GM19043 (cell line): Measurements from ENCODE around the gene OR10AD1.
"Not testable (repeated sequence)": the region's sequence is repeated elsewhere in the genome, so short reads cannot be mapped to it uniquely, and the experiment has no call there.

Experiments used
- ATAC-seq: cut with Tn5 transposase; IDR thresholded peaks from one replicate; pipeline ENCODE4 v1.9.1; 2021; ENCODE audit warnings: low read depth; ENCODE audit not compliant: unreplicated experiment

Gene OR10AD1, protein sequence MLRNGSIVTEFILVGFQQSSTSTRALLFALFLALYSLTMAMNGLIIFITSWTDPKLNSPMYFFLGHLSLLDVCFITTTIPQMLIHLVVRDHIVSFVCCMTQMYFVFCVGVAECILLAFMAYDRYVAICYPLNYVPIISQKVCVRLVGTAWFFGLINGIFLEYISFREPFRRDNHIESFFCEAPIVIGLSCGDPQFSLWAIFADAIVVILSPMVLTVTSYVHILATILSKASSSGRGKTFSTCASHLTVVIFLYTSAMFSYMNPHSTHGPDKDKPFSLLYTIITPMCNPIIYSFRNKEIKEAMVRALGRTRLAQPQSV

DNA sequence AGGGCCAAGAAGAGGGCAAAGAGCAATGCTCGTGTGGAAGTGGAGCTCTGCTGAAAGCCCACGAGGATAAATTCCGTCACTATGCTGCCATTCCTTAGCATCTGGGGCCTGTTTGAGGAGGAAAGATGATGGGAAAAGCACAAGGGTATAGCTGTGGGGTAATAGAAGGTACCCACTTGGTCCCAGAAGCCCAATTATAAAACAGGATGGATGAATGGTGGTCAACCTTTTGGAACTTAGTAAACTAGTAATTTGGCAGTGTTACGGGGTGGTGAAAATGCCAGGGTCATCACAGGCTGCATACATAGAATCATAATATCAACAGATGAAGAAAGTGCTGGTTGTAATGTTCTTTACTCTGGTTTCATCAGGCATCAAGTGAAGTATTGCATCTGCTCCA is at the start of gene OR10AD1:
Gene OR10AD1 (minus strand): TSS at position 101 of the 400 bp plus-strand sequence. CDS start 0 bp downstream, at position 101.
- no peak for ATAC-seq

DNA sequence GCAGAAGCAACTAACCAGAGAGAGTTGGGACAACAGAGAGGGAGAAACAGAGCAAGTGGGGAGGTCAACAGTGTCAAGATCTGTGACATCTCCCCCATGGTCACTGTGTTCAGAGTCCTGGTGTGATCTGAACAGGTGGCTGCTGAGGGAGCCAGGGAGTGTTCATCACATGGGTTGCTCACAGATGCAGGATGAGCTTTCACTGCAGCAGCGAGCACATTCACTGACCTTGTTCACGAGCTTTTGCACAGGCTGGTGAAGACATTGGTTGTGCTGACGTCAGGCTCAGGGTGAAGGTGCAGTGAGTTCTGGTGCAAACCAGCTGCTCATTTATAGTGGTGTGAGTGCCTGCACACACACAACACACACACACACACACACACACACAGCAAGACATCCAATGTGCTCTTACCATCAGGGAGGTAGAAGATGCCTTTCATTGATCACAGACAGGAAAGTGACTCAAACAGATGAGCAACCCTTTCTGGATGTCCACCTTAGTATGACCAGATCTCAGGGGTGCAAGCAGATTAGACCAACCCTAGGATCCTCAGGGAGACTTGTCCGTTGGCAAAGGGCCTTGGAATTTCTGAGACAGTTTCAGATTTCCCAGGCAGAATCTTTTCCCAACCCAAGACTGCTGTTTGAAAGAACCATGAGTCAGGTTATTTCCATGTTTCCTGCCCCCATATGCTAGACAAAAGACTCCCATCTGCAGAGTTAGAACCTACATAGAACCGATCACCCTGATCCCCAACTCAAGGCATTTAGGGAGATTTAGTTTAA is 44.3 kb upstream of the OR10AD1 start:
- ATAC-seq = no peak

DNA sequence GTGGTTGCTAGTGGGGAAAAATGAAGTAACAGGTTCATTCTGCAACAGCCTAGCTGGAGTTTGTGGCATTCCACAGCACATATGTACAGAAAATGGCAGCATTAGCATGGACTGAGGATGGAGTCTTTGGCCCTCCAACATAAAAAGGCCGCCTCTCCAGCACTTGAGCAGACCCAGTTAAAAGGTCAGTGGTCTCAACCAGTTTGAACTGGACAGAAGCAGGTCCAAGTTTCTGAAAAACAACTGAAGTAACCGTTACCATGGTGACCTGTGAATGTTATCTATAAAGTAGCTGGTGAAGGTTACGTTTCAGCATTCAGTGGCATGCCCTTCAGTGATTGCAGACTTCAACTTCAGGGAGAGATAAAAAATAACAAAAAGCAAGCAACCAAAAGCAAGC is 34.1 kb upstream of the OR10AD1 start:
- ATAC-seq = no peak

DNA sequence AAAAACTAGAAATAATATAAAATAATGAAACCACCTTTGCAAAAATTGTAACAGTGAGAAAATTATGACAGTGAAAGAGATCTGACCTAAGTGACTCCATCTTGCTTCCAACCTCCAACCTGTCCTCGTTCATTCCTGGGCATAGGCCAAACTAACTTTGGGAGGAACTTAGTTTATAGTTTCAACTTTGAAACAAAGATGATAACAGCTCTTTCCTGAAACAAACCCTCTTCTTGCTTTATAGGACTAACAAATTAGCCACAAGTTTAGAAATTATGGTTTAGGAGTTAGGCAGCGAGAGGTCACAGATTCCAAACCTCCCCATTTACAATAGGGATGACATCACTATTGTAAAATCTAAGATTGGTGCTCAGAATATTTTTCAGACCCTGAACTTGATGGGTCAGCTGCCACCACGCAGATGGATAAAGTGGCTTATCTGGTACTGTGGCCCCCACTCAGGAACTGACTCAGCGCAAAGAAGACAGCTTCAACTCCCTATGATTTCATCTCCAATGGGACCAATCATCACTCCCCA is 32.8 kb upstream of the OR10AD1 start:
- no peak for ATAC-seq

DNA sequence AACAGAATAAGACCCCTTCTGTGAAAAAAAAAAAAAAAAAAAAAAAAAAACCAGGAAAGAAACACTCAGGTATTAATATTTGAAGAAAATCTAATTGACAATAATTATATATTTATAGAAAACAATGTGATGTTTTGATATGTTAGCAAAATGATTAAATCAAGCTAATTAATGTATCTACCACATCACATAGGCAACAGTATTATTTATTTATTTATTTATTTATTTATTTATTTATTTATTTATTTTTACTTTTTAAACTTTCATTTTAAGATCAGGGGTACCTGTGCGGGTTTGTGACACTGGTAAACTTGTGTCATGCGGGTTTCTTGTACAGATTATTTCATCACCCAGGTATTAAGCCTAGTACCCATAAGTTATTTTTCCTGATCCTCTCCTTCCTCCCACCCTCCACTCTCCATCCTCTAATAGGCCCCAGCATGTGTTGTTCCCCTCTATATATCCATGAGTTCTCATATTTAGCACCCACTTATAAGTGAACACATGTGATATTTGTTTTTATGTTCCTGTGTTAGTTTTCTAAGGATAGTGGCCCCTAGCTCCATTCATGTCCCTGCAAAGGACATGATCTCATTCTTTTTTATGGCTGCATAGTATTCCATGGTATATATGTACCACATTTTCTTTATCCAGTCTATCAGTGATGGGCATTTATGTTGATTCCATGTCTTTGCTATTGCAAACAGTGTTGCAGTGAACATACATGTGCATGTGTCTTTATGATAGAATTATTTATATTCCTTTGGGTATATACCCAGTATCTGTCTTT is 28.3 kb upstream of the OR10AD1 start:
- ATAC-seq = not testable (repeated sequence)

DNA sequence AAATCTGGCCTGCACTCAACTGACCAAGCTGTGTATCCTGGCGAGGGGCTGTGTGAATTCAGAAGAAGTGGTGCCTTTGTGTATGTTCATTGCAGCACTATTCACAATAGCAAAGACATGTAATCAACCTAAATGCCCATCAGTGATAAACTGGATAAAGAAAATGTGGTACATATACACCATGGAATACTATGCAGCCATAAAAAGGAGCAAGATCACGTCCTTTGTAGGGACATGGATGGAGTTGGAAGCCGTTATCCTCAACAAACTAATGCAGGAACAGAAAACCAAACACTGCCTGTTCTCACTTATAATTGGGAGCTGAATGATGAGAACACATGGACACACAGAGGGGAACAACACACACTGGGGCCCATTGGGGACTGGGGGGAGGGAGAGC is 21.4 kb upstream of the OR10AD1 start:
- ATAC-seq = not testable (repeated sequence)

DNA sequence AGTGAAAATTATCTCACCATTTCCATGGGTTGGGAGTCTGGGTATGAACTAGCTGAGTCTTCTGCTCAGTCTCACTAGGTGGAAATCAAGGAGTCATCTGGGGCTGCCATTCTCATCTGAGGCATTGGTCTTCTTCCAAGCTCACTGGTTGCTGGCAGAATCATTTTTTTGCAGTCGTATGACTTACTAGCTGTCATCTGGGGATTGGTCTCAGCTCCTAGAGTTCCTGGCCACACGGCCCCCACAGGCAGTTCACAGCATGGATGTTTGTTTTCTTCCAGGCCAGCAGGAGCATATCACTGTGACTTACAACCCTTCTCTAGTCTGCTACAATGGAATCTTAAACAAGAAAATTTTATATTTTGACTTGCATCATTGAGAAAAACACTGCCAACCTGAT is 18.6 kb upstream of the OR10AD1 start:
- ATAC-seq = no peak

DNA sequence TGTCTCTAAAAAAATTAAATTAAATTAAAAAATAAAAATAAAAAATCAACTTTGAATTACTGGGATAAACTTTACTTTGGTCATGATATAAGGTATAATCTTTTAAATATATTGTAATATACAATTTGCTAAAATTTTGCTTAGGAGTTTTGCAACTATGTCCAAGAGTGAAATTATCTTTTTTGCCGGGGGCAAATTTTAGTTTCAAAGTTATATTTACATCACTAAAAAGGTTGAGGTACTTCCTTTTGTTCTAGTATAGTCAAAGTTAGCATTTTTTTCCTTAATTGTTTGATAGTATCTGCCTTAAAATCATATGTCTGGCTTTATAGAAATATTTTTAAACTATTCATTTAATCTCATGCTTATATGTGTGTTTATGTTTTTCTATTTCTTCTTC is 17.6 kb upstream of the OR10AD1 start:
- ATAC-seq = no peak

DNA sequence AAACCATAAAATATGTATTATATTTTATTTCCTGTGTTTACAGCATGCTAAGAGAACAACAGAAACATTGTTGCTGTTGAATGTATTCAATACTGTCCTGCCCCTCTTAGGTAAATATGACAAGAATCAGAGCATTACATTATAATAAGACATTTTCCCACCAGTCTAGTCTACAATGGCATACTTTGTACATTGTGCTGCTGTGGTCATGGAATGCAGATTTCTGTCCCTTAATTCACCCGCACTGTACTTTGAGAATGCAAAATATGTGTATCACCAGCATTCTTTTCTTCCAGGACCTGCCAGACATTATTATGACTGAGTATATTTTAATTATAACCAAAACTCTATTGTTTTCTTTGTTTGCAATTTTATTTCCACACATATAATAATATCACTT is 16.5 kb upstream of the OR10AD1 start:
- ATAC-seq = no peak

DNA sequence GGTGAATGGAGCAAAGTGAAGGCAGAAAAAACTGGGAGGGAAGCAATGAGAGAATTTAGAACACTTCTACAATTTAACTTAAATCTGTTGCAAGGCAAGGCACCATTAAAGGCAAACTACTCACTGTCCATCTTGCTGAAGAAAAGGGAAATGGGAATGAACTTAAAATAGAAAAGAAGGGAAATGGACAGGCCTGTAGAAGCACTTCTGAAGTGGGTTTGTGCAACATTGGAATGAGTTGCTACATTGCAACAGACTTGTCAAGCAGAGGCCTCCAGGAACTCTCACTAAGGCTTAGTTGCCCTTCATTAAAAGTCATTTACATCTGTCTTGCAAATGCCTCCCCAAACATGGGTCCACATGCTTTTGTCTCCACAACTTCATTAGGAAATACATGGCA is 13.7 kb upstream of the OR10AD1 start:
- no peak for ATAC-seq

DNA sequence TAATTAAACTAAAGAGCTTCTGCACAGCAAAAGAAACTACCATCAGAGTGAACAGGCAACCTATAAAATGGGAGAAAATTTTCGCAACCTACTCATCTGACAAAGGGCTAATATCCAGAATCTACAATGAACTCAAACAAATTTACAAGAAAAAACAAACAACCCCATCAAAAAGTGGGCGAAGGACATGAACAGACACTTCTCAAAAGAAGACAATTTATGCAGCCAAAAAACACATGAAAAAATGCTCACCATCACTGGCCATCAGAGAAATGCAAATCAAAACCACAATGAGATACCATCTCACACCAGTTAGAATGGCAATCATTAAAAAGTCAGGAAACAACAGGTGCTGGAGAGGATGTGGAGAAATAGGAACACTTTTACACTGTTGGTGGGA is 6.4 kb upstream of the OR10AD1 start:
- not testable (repeated sequence) for ATAC-seq

DNA sequence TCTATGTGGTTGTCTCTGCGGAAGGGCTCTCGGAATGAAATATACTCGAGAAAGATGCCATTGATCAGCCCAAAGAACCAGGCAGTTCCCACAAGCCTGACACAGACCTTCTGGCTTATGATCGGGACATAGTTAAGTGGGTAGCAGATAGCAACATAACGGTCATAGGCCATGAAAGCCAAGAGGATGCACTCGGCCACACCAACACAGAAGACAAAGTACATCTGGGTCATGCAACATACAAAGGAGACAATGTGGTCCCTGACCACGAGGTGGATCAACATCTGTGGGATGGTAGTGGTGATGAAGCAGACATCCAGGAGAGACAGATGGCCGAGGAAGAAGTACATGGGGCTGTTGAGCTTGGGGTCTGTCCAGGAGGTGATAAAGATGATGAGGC is 326 bp downstream of the OR10AD1 start:
- ATAC-seq = no peak

DNA sequence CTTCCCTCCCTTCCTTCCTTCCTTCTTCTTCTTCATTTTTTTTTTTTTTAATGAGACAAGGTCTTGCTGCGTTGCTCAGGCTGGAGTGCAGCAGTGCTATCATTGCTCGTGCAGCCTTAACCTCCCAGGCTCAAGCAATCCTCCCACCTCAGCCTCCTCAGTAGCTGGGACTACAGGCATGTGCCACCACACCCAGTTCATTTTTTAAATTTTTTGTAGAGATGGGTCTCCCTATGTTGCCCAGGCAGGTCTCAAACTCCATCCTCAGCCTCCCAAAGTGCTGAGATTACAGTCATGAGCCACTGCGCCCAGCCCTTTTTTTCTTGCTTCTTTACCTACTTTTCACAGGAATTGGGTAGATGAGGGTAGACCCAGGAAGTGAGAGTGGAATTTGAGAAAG is 1.6 kb downstream of the OR10AD1 start:
- no peak for ATAC-seq

DNA sequence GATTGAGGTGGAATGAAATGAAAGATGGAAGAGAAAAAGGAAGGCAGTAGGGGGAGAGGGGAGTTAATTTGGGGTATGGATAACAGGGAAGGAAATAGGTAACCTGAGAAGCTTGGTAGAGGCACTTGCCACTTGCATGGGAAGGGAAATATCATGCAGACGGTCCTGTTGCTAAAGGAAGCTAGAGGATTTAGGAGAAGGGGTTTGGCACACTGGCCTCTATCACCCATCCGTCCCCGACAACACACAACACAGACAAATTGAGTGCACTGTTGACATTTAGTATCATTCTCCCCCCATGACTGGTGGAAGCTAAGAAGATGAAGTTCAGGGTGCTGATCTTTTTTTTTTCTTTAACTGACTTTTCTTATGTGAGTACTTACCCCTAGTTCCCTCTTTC is 2.0 kb downstream of the OR10AD1 start:
- no peak for ATAC-seq

DNA sequence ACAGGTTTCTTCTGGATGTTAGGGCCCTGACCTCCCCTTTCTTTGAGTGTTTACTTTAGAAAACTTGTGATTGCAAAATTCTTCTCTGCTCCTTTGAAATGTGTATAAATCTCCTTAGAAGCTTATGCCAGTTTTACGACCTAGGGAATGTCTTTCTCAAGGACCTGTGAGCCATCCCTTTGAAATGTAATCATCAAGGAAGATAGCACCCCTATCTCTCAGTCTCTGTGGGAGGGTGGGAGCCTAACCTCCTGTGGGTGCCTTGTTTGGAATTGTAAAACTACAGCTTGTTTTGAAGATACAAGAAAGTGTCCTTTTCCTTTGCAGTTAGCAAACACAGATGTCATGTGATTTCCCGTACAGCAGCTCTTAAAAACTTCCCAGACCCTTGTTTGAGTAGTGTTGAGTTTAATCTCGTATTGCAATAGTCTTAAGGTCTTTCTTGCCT is 3.3 kb downstream of the OR10AD1 start:
- no peak for ATAC-seq

DNA sequence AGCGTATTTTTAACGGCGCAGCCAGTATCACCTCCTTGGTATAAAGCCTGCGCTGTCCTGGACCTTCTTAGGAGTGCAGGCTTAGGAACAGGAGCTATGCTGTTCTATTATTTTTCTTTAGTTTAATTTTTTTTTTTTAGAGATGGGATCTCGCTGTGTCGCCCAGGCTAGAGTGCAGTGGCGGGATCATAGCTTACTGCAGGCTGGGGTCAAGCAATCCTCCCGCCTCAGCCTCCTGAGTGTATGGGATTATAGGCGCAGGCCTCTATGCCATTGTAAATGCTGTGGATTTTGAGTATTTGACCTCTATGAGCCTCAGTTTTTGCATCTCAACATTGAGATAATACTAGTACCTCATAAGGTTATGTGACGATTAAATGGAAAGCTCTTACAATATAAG is 4.1 kb downstream of the OR10AD1 start:
- no peak for ATAC-seq

DNA sequence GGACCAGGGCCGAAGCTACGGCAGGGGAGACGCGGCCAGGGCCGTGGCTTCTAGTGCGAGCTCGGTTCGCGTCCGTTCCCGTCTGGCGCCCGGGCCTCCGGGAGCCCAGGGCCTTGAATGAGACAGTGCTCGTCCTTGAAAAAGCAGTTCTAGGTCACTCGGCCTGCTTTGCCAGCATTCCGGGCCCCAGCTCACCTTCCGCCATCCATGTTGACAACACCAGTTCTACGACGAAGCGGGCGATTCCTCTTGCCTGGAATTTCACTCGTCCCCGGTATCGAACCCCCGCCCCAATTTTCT is 4.5 kb downstream of the OR10AD1 start:
- ATAC-seq = peak; percentile 16

DNA sequence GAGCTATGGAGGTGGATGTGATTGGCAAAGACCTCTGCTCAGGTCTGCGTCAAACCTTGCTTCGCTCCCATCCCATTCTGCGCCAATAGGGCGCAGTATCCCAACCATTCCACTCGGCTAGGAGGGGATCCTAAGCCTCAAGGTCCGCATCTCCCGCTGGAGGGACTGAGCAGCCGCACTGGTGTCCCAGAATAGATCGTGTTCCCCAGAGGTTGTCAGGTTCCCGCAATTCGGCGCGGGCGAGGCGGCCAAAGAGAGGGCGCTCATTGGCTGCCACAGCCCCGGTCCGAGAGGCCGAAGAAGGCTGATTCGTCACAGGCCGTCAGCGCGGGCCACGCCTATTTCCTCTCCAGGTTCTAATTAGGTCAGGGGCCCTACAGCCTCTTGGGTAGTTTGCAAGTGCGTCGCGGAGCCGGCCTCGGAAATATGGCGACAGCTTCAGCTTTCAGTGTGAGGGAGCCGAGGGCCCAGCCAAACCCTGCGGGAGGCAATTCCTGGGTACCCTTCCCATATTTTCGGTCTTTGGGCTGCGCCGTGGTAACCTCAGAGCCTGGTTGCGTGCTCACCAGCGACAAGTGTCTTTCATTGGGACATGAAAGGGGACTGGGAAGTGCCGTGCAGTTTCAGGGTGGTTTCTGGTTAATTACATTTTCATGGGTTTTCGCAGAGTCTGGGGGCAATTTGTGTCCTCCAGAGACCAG is 5.0 kb downstream of the OR10AD1 start:
- peak; percentile 99 for ATAC-seq

DNA sequence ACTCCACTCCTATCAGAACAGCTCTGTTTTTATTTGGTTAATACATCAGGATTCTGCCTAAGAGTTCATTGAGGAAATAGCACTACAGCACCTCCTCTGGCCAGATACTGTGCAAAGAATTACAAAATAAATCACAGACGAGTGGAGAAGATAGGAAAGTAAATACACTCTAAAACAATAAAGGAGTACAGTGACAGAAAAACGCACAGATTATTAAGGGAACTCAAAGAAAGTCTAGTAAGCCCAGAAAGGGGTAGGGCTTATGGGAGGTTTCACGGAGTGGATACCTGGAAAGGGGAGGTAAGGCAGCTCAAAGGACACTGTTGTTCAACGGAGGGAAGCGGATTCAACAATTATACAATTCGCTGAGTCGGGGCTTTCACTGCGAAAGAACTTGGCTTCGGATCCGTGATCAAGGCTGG is 5.5 kb downstream of the OR10AD1 start:
- no peak for ATAC-seq

DNA sequence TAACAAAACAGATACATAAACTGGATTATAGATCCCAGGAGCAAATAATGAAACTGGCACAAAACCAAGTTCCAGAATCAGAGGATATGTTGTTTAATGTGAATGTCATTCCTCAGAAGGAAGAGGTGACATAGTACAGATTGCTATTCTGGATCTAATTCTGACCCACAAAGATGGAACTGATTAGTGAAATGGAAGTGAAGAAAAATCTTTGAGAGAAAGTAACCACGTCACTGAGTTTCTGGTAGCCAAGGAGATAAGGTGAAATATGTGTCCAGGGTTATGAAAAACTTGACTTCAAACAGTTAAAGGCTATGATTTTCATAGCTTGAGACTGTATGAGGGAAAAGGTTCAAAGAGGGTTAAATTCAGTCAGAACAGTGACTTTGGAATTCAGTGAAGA is 8.3 kb downstream of the OR10AD1 start:
- no peak for ATAC-seq

DNA sequence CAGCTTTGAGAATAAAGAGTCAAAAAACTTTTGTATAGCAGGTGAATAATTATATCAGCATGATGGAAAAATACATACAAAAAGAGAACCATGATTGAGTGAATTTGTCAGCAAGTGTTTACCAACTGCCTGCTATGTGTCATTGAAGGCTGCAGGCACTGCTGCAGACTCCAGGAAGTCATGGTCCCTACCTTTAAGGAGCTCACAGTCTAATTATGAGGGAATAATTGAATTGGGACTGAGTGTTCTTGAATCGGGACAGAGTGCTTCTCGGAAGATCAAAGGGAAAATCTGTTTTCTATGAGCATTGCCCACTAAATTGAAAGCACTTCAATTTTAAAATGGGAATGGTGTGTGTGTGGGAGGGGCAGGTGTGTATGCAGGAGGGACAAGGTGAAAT is 9.5 kb downstream of the OR10AD1 start:
- no peak for ATAC-seq
